NCI-H69 (cell line): ENCODE results near the gene ADAMTS17.

Experiments
- DNase-seq: peaks from one replicate; lab custom pipeline; 2025; lab: John Stamatoyannopoulos, UW

Gene ADAMTS17

GRCh38 chr15:100276506-100276905, 65.3 kb downstream of the ADAMTS17 start:
- no peak for DNase-seq

DNA sequence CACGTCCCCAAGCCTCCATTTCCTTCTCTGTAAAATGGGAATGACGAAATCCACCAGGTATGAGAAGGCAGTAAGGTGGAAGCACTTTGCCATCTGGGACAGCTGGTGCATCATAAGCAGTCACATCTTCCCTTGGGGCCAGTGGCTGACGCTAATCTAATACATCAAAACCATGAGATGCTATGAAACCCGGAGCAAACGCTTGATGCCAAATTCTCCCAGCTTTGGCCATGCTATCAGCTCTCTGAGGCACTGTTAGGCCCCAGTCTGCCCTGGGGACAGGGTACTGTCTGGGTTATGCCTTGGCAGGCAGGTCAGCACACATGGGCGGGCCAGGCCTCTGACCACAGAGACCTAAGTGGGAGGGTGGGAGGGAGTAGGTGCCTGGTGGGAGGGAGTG, 66.1 kb downstream of the ADAMTS17 start:
- DNase-seq, result no peak

DNA sequence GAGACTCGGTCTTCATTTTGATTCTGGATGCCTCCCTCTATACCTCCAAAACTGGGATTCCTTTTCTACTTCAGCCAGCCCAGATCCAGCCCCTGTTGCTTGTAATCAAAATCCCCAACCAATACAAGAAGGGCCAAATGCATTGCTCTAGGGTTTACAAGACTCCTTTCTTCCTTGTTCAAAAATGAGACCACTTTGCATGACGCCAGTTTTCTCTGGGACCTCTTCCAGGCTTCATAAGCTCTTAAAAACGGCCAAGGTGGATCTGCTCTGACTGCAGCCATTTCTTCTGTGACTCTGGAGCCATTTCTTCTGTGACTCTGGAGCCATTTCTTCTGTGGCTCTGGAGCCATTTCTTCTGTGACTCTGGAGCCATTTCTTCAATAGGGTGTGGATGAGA, 71.9 kb downstream of the ADAMTS17 start:
- DNase-seq, result no peak

DNA sequence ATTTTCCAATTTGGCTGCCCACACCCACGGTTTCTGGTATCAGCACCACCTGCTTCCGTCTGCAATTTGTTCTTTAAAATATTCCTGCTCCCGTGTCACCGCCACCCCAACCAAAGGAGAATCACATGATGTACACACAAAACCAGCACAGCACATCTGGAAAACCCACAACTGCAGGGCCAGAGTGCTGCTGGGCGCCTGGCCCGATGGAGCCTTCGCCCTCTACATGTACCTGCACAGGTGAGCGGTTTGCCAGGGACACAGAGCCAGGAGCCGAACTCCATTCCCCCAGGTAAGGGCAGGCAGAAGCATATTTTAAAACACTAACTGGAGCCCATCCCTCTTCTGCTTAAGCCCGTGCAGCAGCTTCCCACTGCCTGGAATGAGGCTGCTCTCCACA, 75.6 kb downstream of the ADAMTS17 start:
- no peak for DNase-seq

DNA sequence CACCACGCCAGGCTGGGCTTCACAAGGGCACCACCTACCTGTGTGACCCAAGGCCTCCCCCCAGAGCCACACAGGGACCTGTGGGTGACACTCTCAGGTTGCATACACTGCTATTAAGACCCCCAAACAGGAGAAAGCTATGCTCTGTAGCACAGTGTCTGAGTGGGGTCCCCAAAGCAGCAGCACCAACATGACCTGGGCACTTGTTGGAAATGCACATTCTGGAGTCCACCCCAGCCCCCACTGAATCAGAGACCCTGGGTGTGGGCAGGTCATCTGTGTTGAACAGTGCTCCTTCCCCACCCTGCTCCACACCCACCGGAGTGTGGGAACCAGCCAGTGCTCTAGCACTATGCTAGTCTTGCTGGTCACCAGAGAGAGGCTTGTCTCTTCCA, 76.1 kb downstream of the ADAMTS17 start:
- no peak for DNase-seq

DNA sequence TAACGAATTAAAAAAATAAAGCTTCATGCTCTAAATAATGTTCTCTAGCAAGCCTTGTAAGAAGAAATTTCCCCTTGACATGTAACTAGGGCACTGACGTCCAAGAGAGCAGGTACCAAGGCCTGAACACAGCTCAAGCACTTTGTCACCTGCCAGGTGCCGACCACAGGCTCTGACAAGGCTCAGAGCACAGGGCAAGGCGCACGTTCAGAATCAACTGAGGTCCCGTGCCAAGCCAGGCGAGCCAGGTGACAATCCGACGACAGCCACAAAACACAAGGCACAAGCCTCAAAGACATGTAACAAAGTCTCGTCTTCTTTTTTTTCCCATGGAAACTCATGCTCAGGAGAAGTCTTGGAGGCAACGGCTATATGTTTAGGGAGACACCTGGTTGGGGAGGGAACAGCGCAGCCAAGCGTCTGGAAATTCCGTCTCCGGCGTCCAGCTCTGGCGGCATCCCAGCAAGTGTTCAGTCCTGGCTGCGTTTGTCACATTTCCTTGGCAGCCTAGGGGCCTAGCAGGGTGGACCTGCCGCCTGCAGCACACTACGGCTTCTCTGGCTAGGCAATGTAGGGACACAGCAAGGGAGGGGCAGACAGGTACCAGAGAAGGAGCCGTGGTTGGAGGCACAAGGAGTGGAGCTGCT, 76.7 kb downstream of the ADAMTS17 start:
- no peak for DNase-seq

- DNase-seq, result no peak
These were observed 77.9 kb downstream of the ADAMTS17 start for GRCh38 chr15:100263721-100264455.

DNA sequence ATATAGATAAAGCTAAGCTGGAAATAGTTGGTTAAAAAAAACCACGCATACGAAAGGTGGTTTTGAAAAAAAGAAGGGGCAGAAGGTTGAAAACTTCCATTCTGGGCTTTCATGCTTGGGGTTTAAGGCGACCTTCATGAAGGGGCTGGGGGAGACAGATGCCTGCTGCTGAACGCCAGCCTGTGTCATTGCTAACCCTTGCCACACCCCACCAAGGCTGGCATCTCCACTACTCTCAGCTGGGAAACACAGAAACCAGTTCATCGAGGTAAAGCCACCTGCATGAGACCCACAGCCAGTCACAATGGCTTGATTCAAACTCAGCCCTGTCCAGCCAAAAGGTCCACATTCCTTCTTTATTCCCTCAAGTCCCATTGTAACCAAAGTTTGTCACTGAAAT, 78.7 kb downstream of the ADAMTS17 start:
- no peak for DNase-seq

- no peak for DNase-seq
These were observed 80.2 kb downstream of the ADAMTS17 start for GRCh38 chr15:100261302-100262240.

GRCh38 chr15:100259266-100259665, 82.5 kb downstream of the ADAMTS17 start:
- no peak for DNase-seq

DNA sequence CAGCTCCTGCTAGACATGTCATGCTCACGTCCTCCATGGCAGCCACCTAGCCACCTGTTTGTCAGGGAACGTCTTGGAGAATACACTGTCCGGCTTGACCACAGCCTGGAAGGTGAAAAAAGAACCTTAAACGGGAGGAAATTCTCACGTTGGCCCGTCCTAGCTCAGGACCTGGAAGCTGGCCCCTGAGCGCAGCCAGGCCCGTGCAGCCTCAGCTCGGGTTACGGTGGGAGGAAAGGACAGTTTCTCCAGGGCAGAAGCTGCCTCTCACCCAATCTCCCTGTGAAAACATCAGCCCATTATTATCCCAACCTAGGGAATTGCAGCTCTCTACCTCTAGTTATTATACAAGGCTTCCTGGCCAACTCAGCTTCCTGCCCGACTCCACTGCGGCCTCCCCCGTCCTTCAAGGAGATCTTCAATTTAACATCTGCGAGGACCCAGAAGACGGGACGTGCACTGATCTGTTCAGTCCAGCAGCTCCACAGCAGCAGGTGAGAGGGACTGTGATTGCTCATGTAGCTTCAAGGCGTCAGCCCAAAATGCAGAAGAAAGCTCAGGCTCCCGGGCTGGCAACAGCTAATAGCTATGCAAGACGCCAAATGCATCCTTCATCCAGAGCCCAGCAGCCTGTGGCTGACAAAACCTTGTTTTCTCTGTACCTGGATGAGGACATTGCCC, 84.7 kb downstream of the ADAMTS17 start:
- DNase-seq, result no peak

DNA sequence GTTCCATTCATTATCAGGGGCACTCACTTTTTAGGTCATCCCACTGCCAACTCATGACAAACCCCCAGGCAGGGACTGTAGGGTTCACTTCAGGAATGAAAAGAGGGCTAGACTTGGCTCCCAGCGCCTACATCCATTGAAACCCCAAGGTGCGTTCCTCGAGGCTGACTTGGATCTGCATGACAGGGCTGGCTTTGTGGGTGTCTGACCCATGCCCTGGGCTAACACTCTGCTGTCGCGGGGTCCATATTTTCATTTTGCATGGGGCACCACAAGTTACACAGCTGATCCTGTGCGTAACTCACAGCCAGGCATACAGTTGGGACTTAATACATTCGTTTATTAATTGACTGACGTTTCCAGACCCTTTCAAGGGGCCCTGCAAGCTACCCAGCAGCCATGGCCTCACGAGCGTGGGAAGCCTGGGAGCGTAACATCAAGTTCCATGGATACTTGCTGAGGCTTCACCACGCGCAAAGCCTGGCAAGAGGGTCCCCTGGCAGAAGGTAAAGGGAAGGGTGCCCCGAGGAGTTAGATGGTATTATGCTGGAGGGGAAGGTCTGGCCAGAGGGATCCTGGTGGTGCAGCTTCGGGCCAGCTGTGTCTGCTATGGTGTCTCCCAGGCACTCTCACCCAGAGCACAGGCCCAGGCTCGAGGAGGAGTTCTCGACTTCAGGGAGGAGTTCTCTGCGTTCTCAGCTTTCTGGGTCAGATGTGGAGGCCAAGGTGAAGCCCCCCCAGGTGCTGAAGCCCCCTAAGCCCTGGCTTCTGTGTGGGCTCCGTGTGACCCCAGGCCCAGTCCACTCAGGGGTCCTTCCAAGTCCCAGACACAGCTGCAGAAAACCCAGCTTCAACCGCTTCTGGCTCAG, 85.4 kb downstream of the ADAMTS17 start:
- no peak for DNase-seq

DNA sequence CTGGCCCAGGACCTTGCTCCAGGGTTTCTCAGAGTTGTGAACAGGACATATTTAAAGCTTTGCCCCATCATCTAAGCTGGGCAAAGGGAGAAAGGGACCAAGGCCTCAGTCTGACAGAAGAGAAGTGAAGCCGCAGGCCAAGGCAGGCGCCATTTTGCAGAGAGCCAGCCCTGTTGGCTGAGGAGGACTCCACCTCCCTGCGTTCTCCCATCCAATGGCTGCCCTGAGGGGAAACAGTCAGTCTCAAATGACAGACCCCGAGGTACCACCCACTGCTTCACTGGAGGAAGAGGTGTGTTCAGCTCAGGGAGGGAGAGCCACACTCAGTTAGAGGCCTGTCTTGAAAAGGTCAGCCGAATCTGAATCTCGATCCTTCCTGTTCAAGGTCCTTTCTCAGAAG, 86.1 kb downstream of the ADAMTS17 start:
- no peak for DNase-seq

- no peak for DNase-seq
These were observed 87.1 kb downstream of the ADAMTS17 start for GRCh38 chr15:100254691-100255090.

GRCh38 chr15:100254285-100254684, 87.5 kb downstream of the ADAMTS17 start:
- DNase-seq, result no peak

GRCh38 chr15:100253640-100254039, 88.1 kb downstream of the ADAMTS17 start:
- DNase-seq, result no peak

DNA sequence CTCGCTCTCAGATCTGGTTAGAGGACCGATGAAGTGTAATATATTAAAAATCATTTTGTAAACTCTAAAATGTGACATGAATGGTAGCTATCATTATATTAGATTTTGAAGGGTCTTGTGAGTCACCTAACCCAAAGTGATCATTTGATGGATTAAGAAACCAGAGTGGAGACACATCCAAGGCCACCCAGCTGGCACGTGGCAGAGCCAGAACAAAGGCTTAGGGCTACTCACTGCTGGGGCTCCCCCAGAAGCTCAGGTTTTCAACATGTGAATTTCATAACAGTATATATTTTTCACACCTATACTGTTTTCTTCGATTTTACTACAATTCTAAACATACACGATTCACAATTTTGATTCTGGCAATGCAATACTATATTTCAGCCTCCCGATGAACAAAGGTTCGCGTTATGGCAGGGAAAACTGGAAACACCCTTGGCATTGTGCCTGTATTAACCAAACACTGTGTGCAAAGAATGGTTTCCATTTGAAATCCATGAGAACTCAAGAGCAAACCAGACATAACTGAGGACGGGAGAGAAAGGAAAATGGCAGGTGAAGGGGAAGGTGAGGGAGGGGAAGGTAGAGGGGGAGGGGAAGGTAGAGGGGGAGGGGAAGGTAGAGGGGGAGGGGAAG, 88.9 kb downstream of the ADAMTS17 start:
- DNase-seq, result no peak

DNA sequence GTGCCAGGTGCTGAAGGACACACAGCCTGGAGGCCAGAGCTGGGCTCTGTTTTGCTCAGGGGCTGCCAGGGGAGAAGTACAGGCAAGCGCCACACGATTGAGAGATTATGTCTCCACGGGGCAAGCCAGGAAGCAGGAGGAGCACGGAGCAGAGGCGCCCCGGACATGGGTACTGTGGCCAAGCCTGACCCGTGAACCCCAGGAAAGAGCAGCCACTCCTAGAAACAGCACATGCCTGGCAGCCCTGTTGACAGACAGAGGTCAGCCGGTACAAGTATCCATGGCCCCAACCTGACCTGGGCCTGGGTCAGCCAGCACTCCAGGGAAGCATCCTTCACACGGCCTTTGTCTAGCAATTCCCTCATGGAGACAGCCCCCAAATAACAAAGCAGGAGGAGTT, 89.4 kb downstream of the ADAMTS17 start:
- no peak for DNase-seq

GRCh38 chr15:100250176-100250800, 91.5 kb downstream of the ADAMTS17 start:
- DNase-seq, result no peak
